Prostate gland (tissue), 2 donors: Measurements from ENCODE around the gene XPNPEP1.

Source experiments
- POLR2A ChIP-seq: fragments of 450-650 bp; IDR thresholded peaks from one replicate; pipeline ENCODE4 v1.6.1; 2016; ENCODE audit warnings: antibody characterized with exemption, mild to moderate bottlenecking
- POLR2AphosphoS5 ChIP-seq: sonication (generic); formaldehyde crosslinking; IDR thresholded peaks from one replicate; pipeline ENCODE4 v1.6.1; 2017; ENCODE audit warnings: antibody characterized with exemption
- TF ChIP-seq, protein P1 (sequence below), 4 experiments: fragments of 200-600 bp in 2 of 4; fragments of 450-650 bp in 2 of 4; sonication (generic) in 2 of 4; IDR thresholded peaks; 1 replicate in 3 of 4; 2 replicates in 1 of 4; pipeline ENCODE4 v1.5.1; 2016 to 2019; ENCODE audit warnings: antibody characterized with exemption in 4 of 4, mild to moderate bottlenecking in 2 of 4, moderate library complexity in 2 of 4

DNA sequence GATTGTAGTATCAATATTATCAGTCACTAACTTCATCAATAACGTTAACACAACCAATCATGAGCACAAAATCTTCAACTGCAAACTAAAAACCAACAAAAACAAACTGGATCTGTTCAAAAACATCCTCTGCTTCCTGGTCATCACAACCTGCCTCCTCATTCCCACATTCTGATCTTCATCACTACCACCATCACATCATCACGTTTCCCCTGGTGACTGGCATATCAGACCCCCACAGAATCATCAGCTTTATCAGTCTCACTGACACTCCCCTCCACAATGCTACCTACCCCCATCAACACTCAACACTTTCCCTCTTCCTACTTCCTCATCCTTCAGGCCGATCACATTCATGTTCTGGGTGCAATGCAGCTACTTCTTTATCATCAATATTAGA, 11.4 kb downstream of the XPNPEP1 start:
- TF ChIP-seq POLR2AphosphoS5 (no peak), POLR2A (no peak)
- TF ChIP-seq, protein P1, sequence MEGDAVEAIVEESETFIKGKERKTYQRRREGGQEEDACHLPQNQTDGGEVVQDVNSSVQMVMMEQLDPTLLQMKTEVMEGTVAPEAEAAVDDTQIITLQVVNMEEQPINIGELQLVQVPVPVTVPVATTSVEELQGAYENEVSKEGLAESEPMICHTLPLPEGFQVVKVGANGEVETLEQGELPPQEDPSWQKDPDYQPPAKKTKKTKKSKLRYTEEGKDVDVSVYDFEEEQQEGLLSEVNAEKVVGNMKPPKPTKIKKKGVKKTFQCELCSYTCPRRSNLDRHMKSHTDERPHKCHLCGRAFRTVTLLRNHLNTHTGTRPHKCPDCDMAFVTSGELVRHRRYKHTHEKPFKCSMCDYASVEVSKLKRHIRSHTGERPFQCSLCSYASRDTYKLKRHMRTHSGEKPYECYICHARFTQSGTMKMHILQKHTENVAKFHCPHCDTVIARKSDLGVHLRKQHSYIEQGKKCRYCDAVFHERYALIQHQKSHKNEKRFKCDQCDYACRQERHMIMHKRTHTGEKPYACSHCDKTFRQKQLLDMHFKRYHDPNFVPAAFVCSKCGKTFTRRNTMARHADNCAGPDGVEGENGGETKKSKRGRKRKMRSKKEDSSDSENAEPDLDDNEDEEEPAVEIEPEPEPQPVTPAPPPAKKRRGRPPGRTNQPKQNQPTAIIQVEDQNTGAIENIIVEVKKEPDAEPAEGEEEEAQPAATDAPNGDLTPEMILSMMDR (IDR thresholded peaks at IDR 0.05): no peak
